ENCODE measurements around the gene FTO. TPM values are rescaled to one million over a fixed set of nuclear protein-coding genes. Genes with fewer than 3 reads are reported as not detected.

The FTO gene
- total and polyA plus RNA-seq, 2 of the 13 experiments (the other 11 are each of a cell fraction or from before 2014, with no cell fraction given) = 41.6 to 55.8 TPM

DNA sequence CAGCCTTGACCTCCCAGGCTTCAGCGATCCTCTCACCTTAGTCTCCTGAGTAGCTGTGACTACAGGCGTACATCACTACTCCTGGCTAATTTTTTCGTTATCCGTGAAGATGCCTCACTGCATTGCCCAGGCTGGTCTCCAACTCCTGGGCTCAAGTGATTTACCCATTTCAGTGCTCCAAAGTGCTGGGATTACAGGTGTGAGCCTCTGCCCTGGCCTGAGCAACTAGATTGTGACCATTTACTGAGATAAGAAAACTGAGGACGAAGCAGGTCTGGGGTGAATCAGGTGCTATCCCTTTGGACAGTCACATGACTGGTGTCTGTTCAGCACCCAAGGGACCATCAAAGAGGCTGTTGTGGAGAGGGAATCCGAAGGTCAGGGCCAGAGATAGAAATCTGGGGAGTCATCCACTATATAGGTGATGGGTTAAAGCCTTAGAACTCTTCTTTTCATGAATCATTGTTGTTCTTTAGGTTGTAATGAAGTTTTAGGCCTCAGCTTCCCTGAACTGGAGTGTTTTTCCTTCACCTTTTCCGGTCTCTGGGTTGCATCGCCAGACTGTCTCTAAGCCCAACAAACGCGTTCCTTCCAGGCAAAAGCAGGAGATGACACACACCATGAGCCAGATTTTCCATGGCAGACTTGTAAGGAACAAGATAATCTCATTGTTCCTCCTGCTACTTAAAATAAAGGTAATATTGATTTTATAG, 62.5 kb downstream of the FTO start (continued):
- no peak for TF ChIP-seq NFAT5 (CRISPR knock-in tag; IDR thresholded peaks at IDR 0.05)
- no peak for TF ChIP-seq SRSF4 (IDR thresholded peaks at IDR 0.05; ENCODE audit: low read depth, low read length, poor library complexity, severe bottlenecking)
- TF ChIP-seq AKAP8 (CRISPR knock-in tag; IDR thresholded peaks at IDR 0.05) = no peak
- peak; percentile 18; the same call in 1 of the 2 replicates for TF ChIP-seq ZNF710 (CRISPR knock-in tag; IDR thresholded peaks at IDR 0.05; ENCODE audit: borderline replicate concordance)
- TF ChIP-seq POGZ (CRISPR knock-in tag; IDR thresholded peaks at IDR 0.05) = peak; percentile 91
- no peak for TF ChIP-seq TOE1 (CRISPR knock-in tag; IDR thresholded peaks at IDR 0.05)
- TF ChIP-seq THRA (CRISPR knock-in tag; IDR thresholded peaks at IDR 0.05; ENCODE audit: borderline replicate concordance) = peak; percentile 21; the same call in 1 of the 2 replicates
- peak; percentile 60 for TF ChIP-seq PHF21A (CRISPR knock-in tag; IDR thresholded peaks at IDR 0.05)
- TF ChIP-seq, protein P1, sequence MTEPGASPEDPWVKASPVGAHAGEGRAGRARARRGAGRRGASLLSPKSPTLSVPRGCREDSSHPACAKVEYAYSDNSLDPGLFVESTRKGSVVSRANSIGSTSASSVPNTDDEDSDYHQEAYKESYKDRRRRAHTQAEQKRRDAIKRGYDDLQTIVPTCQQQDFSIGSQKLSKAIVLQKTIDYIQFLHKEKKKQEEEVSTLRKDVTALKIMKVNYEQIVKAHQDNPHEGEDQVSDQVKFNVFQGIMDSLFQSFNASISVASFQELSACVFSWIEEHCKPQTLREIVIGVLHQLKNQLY (CRISPR knock-in tag; IDR thresholded peaks at IDR 0.05) = peak; percentile 79
- peak; percentile 81; the same call in 1 of the 2 replicates for TF ChIP-seq ZNF256 (CRISPR knock-in tag; conservative IDR thresholded peaks at IDR 0.05)
- TF ChIP-seq, protein P2, sequence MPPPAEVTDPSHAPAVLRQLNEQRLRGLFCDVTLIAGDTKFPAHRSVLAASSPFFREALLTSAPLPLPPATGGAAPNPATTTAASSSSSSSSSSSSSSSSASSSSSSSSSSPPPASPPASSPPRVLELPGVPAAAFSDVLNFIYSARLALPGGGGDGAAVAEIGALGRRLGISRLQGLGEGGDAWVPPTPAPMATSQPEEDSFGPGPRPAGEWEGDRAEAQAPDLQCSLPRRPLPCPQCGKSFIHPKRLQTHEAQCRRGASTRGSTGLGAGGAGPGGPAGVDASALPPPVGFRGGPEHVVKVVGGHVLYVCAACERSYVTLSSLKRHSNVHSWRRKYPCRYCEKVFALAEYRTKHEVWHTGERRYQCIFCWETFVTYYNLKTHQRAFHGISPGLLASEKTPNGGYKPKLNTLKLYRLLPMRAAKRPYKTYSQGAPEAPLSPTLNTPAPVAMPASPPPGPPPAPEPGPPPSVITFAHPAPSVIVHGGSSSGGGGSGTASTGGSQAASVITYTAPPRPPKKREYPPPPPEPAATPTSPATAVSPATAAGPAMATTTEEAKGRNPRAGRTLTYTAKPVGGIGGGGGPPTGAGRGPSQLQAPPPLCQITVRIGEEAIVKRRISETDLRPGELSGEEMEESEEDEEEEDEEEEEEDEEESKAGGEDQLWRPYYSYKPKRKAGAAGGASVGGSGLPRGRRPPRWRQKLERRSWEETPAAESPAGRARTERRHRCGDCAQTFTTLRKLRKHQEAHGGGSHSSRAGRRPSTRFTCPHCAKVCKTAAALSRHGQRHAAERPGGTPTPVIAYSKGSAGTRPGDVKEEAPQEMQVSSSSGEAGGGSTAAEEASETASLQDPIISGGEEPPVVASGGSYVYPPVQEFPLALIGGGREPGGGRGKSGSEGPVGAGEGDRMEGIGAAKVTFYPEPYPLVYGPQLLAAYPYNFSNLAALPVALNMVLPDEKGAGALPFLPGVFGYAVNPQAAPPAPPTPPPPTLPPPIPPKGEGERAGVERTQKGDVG (CRISPR knock-in tag; IDR thresholded peaks at IDR 0.05; ENCODE audit: borderline replicate concordance) = 0 out of 2 replicates have a peak, but pooled peaks have one; percentile 56
- TF ChIP-seq EHMT2 (IDR thresholded peaks at IDR 0.05; ENCODE audit: borderline replicate concordance, low read depth, low read length) = peak; percentile 33; the same call in 1 of the 2 replicates
- 0 out of 2 replicates have a peak, but pooled peaks have one; percentile 30 for TF ChIP-seq CBX5 (CRISPR knock-in tag; IDR thresholded peaks at IDR 0.05; ENCODE audit: borderline replicate concordance)
- no peak for TF ChIP-seq ARNTL (CRISPR knock-in tag; IDR thresholded peaks at IDR 0.05)
- peak; percentile 12; the same call in 1 of the 2 replicates for TF ChIP-seq FOSL1 (CRISPR knock-in tag; IDR thresholded peaks at IDR 0.05; ENCODE audit: borderline replicate concordance)
- no peak for TF ChIP-seq FOXK2 (IDR thresholded peaks at IDR 0.05)
